GM10266 (cell line): Measurements from ENCODE around the gene RAB7A.

Experiments used
- DNase-seq: peaks from one replicate; pipeline ENCODE4 v3.0.0; 2012; ENCODE audit errors: extremely low spot score
- CTCF ChIP-seq: IDR thresholded peaks from 2 replicates; pipeline ENCODE4 v1.5.1; 2012; ENCODE audit warnings: mild to moderate bottlenecking, low read depth; ENCODE audit not compliant: control insufficient read depth, insufficient read depth; ENCODE audit errors: missing control alignments

Gene RAB7A

GRCh38 chr3:128702391-128702790 lies 23.6 kb upstream of the RAB7A start:
- no peak for DNase-seq
- no peak for TF ChIP-seq CTCF

DNA sequence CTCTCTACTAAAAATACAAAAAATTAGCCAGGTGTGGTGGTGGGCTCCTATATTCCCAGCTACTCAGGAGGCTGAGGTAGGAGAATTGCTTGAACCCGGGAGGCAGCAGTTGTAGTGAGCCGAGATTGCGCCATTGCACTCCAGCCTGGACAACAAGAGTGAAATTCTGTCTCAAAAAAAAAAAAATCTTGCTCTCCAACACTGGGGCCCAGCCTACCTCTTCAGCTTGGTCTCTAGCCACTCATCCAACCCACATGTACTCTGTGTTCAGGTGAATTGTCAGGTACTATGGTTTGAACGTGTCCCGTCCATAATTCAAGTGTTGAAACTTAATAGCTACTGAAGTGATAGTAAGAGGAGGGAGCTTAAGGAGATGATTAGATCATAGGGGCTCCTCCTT lies 22.4 kb upstream of the RAB7A start:
- DNase-seq: no peak
- TF ChIP-seq CTCF: no peak

- no peak for TF ChIP-seq CTCF
- DNase-seq: no peak
Observed at GRCh38 chr3:128706086-128706615, 19.8 kb upstream of the RAB7A start.

- DNase-seq: no peak
- no peak for TF ChIP-seq CTCF
Observed at GRCh38 chr3:128707928-128708494, 18.0 kb upstream of the RAB7A start.

- no peak for DNase-seq
- no peak for TF ChIP-seq CTCF
Observed at GRCh38 chr3:128709038-128709437, 16.9 kb upstream of the RAB7A start.

- TF ChIP-seq CTCF: no peak
- DNase-seq: no peak
Observed at GRCh38 chr3:128709506-128710210, 16.3 kb upstream of the RAB7A start.

- TF ChIP-seq CTCF: no peak
Observed at GRCh38 chr3:128710816-128711433, 15.1 kb upstream of the RAB7A start.

More at GRCh38 chr3:128710816-128711433, 15.1 kb upstream of the RAB7A start:
- DNase-seq: no peak
